Mesendoderm (in vitro differentiated cells): ENCODE measurements around the gene GPSM1.

Experiments
- DNase-seq: peaks from one replicate; pipeline ENCODE4 v3.0.0; 2013
- H2AK5ac ChIP-seq: 2 replicates; pipeline ENCODE4 v1.6.1; 2013; ENCODE audit warnings: low read length, inconsistent platforms
- H2BK120ac ChIP-seq: 2 replicates; pipeline ENCODE4 v1.6.1; 2013; ENCODE audit warnings: low read depth, mild to moderate bottlenecking, low read length, moderate library complexity, mixed read lengths
- H2BK15ac ChIP-seq: replicated peaks from 2 replicates; pipeline ENCODE4 v1.6.1; 2013; ENCODE audit warnings: low read depth, mild to moderate bottlenecking, moderate library complexity
- H2BK5ac ChIP-seq: 2 replicates; pipeline ENCODE4 v1.6.1; 2013; ENCODE audit warnings: low read length, inconsistent platforms
- H3K18ac ChIP-seq: 2 replicates; pipeline ENCODE4 v1.6.1; 2013; ENCODE audit warnings: mild to moderate bottlenecking, low read length, mixed read lengths
- H3K23ac ChIP-seq: one replicate; pipeline ENCODE4 v1.6.1; 2013; ENCODE audit warnings: low read length
- H3K27ac ChIP-seq: 2 replicates; pipeline ENCODE4 v1.5.1; 2013; ENCODE audit warnings: low read depth, mild to moderate bottlenecking, inconsistent platforms, low read length, moderate library complexity
- H3K27me3 ChIP-seq: 2 replicates; pipeline ENCODE4 v1.6.1; 2013; ENCODE audit warnings: low read length, control low read depth, mild to moderate bottlenecking, inconsistent platforms; ENCODE audit not compliant: insufficient read depth, poor library complexity
- H3K36me3 ChIP-seq: 2 replicates; pipeline ENCODE4 v1.6.1; 2013; ENCODE audit warnings: low read length, inconsistent platforms; ENCODE audit not compliant: control insufficient read depth, insufficient read depth
- H3K4ac ChIP-seq: one replicate; pipeline ENCODE4 v1.6.1; 2013; ENCODE audit warnings: low read depth, mild to moderate bottlenecking, low read length, moderate library complexity
- H3K4me1 ChIP-seq: 2 replicates; pipeline ENCODE4 v1.6.1; 2013; ENCODE audit warnings: low read depth, low read length, inconsistent platforms; ENCODE audit not compliant: control insufficient read depth
- H3K4me2 ChIP-seq: 2 replicates; pipeline ENCODE4 v1.6.1; 2013; ENCODE audit warnings: low read length
- H3K4me3 ChIP-seq: 2 replicates; pipeline ENCODE4 v1.5.1; 2013; ENCODE audit warnings: mild to moderate bottlenecking, low read length
- H3K56ac ChIP-seq: one replicate; pipeline ENCODE4 v1.6.1; 2013; ENCODE audit warnings: low read length
- H3K79me1 ChIP-seq: 2 replicates; pipeline ENCODE4 v1.6.1; 2013; ENCODE audit warnings: low read length, inconsistent platforms
- H3K79me2 ChIP-seq: 2 replicates; pipeline ENCODE4 v1.6.1; 2013; ENCODE audit warnings: mild to moderate bottlenecking, low read length; ENCODE audit not compliant: control insufficient read depth, insufficient read depth
- H3K9ac ChIP-seq: 2 replicates; pipeline ENCODE4 v1.6.1; 2013; ENCODE audit warnings: low read length, inconsistent platforms
- H4K5ac ChIP-seq: one replicate; pipeline ENCODE4 v1.6.1; 2013; ENCODE audit warnings: low read length
- H4K8ac ChIP-seq: one replicate; pipeline ENCODE4 v1.6.1; 2013; ENCODE audit warnings: low read depth, mild to moderate bottlenecking, control low read depth, low read length, moderate library complexity
- WGBS: extraction: QIAGEN DNeasy Blood & Tissue Kit; methylation state at CpG from one replicate; pipeline ENCODE4 v1.1.7; 2013; ENCODE audit warnings: low lambda C conversion rate, missing lambda C conversion rate; ENCODE audit not compliant: insufficient coverage; ENCODE audit errors: extremely low coverage; 5-methylcytosine and 5-hydroxymethylcytosine counted together

GPSM1 gene

GRCh38 chr9:136329211-136329627, 1.9 kb downstream of the GPSM1 start:
- H3K36me3 ChIP-seq = no peaks in the 10 kb centered on the region
- no peak overlapping the region for H3K4ac ChIP-seq
- H3K27me3 ChIP-seq = no peaks in the 10 kb centered on the region
- no peak overlapping the region for H3K9ac ChIP-seq
- H3K4me1 ChIP-seq = peaks cover 5% of the 10 kb centered on the region
- no peak overlapping the region for H3K23ac ChIP-seq
- H2AK5ac ChIP-seq = no peak overlapping the region
- no CpG with 5 or more reads among the region's 19 CpGs for WGBS
- H4K8ac ChIP-seq = no peak overlapping the region
- H4K5ac ChIP-seq = no peak overlapping the region
- no peak overlapping the region for H3K18ac ChIP-seq
- peaks cover 2% of the 10 kb centered on the region for H3K79me2 ChIP-seq
- H3K27ac ChIP-seq = no peak overlapping the region
- no peak overlapping the region for H2BK5ac ChIP-seq
- H3K4me3 ChIP-seq = no peak overlapping the region
- no peak overlapping the region for H3K56ac ChIP-seq
- H2BK15ac ChIP-seq = no peak overlapping the region
- DNase-seq = no peak
- no peaks in the 10 kb centered on the region for H3K79me1 ChIP-seq
- no peak overlapping the region for H3K4me2 ChIP-seq
- no peak overlapping the region for H2BK120ac ChIP-seq

GRCh38 chr9:136329636-136330405, 2.5 kb downstream of the GPSM1 start:
- H3K27me3 ChIP-seq = no peaks in the 10 kb centered on the region
- H3K9ac ChIP-seq = no peak overlapping the region
- H3K36me3 ChIP-seq = no peaks in the 10 kb centered on the region
- no peak overlapping the region for H4K5ac ChIP-seq
- H3K4me2 ChIP-seq = no peak overlapping the region
- H3K18ac ChIP-seq = no peak overlapping the region
- H2BK15ac ChIP-seq = no peak overlapping the region
- WGBS = no CpG with 5 or more reads among the region's 23 CpGs
- H2BK5ac ChIP-seq = no peak overlapping the region
- H3K23ac ChIP-seq = no peak overlapping the region
- H3K56ac ChIP-seq = no peak overlapping the region
- H2BK120ac ChIP-seq = no peak overlapping the region
- no peak overlapping the region for H2AK5ac ChIP-seq
- H3K79me1 ChIP-seq = no peaks in the 10 kb centered on the region
- DNase-seq = no peak
- H3K79me2 ChIP-seq = peaks cover 2% of the 10 kb centered on the region
- H3K4me3 ChIP-seq = no peak overlapping the region
- H4K8ac ChIP-seq = no peak overlapping the region
- H3K27ac ChIP-seq = no peak overlapping the region
- no peak overlapping the region for H3K4ac ChIP-seq
- H3K4me1 ChIP-seq = peaks cover 5% of the 10 kb centered on the region

GRCh38 chr9:136330406-136330990, 3.2 kb downstream of the GPSM1 start:
- no CpG with 5 or more reads among the region's 14 CpGs for WGBS

GRCh38 chr9:136331030-136331429, 3.7 kb downstream of the GPSM1 start:
- Histone ChIP-seq H3K36me3 (no peaks in the 10 kb centered on the region), H3K4me2 (no peak overlapping the region), H2BK15ac (no peak overlapping the region), H3K9ac (no peak overlapping the region), H4K5ac (no peak overlapping the region), H3K4me3 (no peak overlapping the region), H4K8ac (no peak overlapping the region), H2BK120ac (no peak overlapping the region), H3K4me1 (peaks cover 5% of the 10 kb centered on the region), H3K79me1 (no peaks in the 10 kb centered on the region), H3K27me3 (no peaks in the 10 kb centered on the region), H3K23ac (no peak overlapping the region), H2BK5ac (no peak overlapping the region), H3K56ac (no peak overlapping the region), H2AK5ac (no peak overlapping the region), H3K4ac (no peak overlapping the region), H3K18ac (no peak overlapping the region), H3K79me2 (peaks cover 2% of the 10 kb centered on the region), H3K27ac (no peak overlapping the region)
- no peak for DNase-seq
- no CpG with 5 or more reads among the region's 15 CpGs for WGBS

More at GRCh38 chr9:136330406-136330990, 3.2 kb downstream of the GPSM1 start:
- H3K56ac ChIP-seq = no peak overlapping the region
- H2BK120ac ChIP-seq = no peak overlapping the region
- H3K79me2 ChIP-seq = peaks cover 2% of the 10 kb centered on the region
- no peak overlapping the region for H3K4me2 ChIP-seq
- no peak overlapping the region for H3K23ac ChIP-seq
- no peaks in the 10 kb centered on the region for H3K36me3 ChIP-seq
- H2AK5ac ChIP-seq = no peak overlapping the region
- no peak overlapping the region for H4K5ac ChIP-seq
- H3K18ac ChIP-seq = no peak overlapping the region
- no peak overlapping the region for H4K8ac ChIP-seq
- no peak overlapping the region for H2BK5ac ChIP-seq
- no peak for DNase-seq
- no peak overlapping the region for H3K9ac ChIP-seq
- peaks cover 5% of the 10 kb centered on the region for H3K4me1 ChIP-seq
- H2BK15ac ChIP-seq = no peak overlapping the region
- H3K4ac ChIP-seq = no peak overlapping the region
- no peak overlapping the region for H3K27ac ChIP-seq
- no peak overlapping the region for H3K4me3 ChIP-seq
- no peaks in the 10 kb centered on the region for H3K79me1 ChIP-seq
- no peaks in the 10 kb centered on the region for H3K27me3 ChIP-seq

GRCh38 chr9:136331556-136332481, 4.5 kb downstream of the GPSM1 start:
- Histone ChIP-seq H2BK120ac (no peak overlapping the region), H3K4me2 (no peak overlapping the region), H3K4me3 (no peak overlapping the region), H3K79me1 (no peaks in the 10 kb centered on the region), H3K23ac (no peak overlapping the region), H3K9ac (no peak overlapping the region), H3K36me3 (no peaks in the 10 kb centered on the region), H2BK5ac (no peak overlapping the region), H3K56ac (no peak overlapping the region), H3K4me1 (peaks cover 4% of the 10 kb centered on the region), H4K8ac (no peak overlapping the region), H3K4ac (no peak overlapping the region), H2AK5ac (no peak overlapping the region), H3K27ac (no peak overlapping the region), H3K18ac (no peak overlapping the region), H2BK15ac (no peak overlapping the region), H4K5ac (no peak overlapping the region), H3K27me3 (no peaks in the 10 kb centered on the region), H3K79me2 (peaks cover 2% of the 10 kb centered on the region)
- DNase-seq = no peak
- no CpG with 5 or more reads among the region's 46 CpGs for WGBS
